ENCODE data around the gene UTP14C. TPM values are rescaled to one million over a fixed set of nuclear protein-coding genes. Genes with fewer than 3 reads are reported as not detected.
A peak's percentile ranks its signal among the peaks of the same experiment; 100 is the strongest.

Gene UTP14C
- total and polyA plus RNA-seq, 2 donors = 5.7 to 10.2 TPM

DNA sequence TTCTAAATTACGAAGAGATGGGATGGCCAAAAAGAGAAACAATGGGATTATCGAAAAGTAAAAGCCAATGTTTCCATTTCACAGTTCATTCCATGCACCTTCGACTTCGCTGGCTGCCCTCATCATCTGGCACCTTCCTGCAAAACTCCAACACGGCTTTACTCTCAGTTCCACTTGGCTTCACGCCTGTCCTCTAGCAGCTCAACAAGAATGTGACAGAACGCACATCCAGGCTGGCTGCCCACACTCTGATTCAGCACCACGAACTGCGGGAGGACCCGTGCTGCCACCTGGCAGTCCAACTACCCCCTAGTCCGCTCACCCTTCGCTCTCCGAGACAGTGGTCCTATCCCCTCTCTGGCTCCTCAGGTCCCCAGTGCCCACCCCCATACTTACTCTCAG, 25.0 kb upstream of the UTP14C start:
- no peak overlapping the region for H3K27ac ChIP-seq (ENCODE audit: low read depth in 1 of 2, low read length in 1 of 2)
- H3K36me3 ChIP-seq (ENCODE audit: control insufficient read depth in 2 of 2, insufficient read depth in 2 of 2, low read length in 1 of 2) = no peaks in the 10 kb centered on the region
- H3K4me1 ChIP-seq (ENCODE audit: control insufficient read depth in 2 of 2, insufficient read depth in 2 of 2, low read length in 2 of 2) = peaks cover 0 to 7% of the 10 kb centered on the region in 2 donors
- WGBS = 94% methylated on average over 13 of the region's 13 CpGs
- no peaks in the 10 kb centered on the region for H3K27me3 ChIP-seq (ENCODE audit: control insufficient read depth in 2 of 2, insufficient read depth in 1 of 2, low read length in 1 of 2)
- no peak for DNase-seq (ENCODE audit: low read depth in 6 of 9, low spot score in 9 of 9)
- H3K4me3 ChIP-seq (ENCODE audit: low read length in 2 of 2) = no peak overlapping the region
- H3K9me3 ChIP-seq (ENCODE audit: control insufficient read depth in 2 of 2, insufficient read depth in 1 of 2, low read length in 1 of 2) = no peaks in the 10 kb centered on the region

GRCh38 chr13:51999921-52000320, 24.6 kb upstream of the UTP14C start:
- Histone ChIP-seq H3K36me3 (ENCODE audit: control insufficient read depth in 2 of 2, insufficient read depth in 2 of 2, low read length in 1 of 2) (no peaks in the 10 kb centered on the region), H3K9me3 (ENCODE audit: control insufficient read depth in 2 of 2, insufficient read depth in 1 of 2, low read length in 1 of 2) (no peaks in the 10 kb centered on the region), H3K4me3 (ENCODE audit: low read length in 2 of 2) (no peak overlapping the region), H3K4me1 (ENCODE audit: control insufficient read depth in 2 of 2, insufficient read depth in 2 of 2, low read length in 2 of 2) (peaks cover 0 to 7% of the 10 kb centered on the region in 2 donors), H3K27ac (ENCODE audit: low read depth in 1 of 2, low read length in 1 of 2) (no peak overlapping the region), H3K27me3 (ENCODE audit: control insufficient read depth in 2 of 2, insufficient read depth in 1 of 2, low read length in 1 of 2) (no peaks in the 10 kb centered on the region)
- 92% methylated on average over 1 of the region's 1 CpG for WGBS
- no peak for DNase-seq (ENCODE audit: low read depth in 6 of 9, low spot score in 9 of 9)

DNA sequence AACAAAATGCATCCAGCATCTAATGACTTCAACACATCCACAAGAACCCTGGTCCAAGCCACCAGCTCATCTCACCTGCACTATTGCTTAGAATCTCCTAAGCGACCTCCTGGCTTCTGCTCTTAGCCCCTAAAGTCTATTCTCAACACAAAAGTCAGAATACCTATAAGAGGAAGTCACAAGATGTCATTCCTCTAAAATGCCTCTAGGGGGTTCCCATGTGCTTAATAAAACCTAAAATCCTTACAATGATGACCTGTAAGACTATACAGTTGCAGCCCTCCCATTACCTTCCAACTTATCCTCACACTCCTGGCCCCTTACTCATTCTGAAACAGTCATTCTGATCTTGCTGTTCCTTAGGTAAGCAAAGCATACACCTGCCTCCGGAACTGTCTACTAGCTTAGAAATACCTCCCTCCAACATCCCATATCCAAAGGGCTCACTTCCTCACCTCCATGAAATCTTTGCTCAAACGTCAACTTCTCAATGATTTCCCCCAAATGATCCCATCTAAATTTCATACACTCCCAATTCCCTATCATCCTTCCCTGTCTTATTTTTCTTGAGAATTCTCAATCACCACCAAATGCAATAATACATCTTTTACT, 23.3 kb upstream of the UTP14C start:
- Histone ChIP-seq H3K9me3 (ENCODE audit: control insufficient read depth in 2 of 2, insufficient read depth in 1 of 2, low read length in 1 of 2) (no peaks in the 10 kb centered on the region), H3K27me3 (ENCODE audit: control insufficient read depth in 2 of 2, insufficient read depth in 1 of 2, low read length in 1 of 2) (no peaks in the 10 kb centered on the region), H3K27ac (ENCODE audit: low read depth in 1 of 2, low read length in 1 of 2) (no peak overlapping the region), H3K36me3 (ENCODE audit: control insufficient read depth in 2 of 2, insufficient read depth in 2 of 2, low read length in 1 of 2) (no peaks in the 10 kb centered on the region), H3K4me1 (ENCODE audit: control insufficient read depth in 2 of 2, insufficient read depth in 2 of 2, low read length in 2 of 2) (peaks cover 0 to 7% of the 10 kb centered on the region in 2 donors), H3K4me3 (ENCODE audit: low read length in 2 of 2) (no peak overlapping the region)
- DNase-seq (ENCODE audit: low read depth in 6 of 9, low spot score in 9 of 9) = peak in 3 of 9 donors; percentile 13 to 50 (median 33)
- 69% methylated on average over 3 of the region's 3 CpGs for WGBS

DNA sequence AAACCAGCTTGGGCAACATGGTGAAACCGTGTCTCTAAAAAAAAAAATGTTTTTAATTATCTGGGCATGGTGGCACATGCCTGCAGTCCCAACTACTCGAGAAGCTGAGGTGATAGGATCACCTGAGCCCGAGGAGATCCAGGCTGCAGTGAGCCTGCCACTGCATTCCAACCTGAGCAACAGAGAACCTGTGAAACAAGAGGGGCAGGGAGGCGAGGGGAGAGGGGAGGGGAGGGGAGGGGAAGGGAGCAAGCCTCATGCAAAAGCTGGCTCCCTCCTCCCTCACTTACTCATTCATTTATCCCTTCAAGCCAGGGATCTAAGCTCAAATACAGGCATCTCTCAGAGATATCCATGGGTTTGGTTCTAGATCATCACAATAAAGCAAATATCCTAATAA, 22.1 kb upstream of the UTP14C start:
- H3K9me3 ChIP-seq (ENCODE audit: control insufficient read depth in 2 of 2, insufficient read depth in 1 of 2, low read length in 1 of 2) = no peaks in the 10 kb centered on the region
- H3K4me1 ChIP-seq (ENCODE audit: control insufficient read depth in 2 of 2, insufficient read depth in 2 of 2, low read length in 2 of 2) = peaks cover 0 to 7% of the 10 kb centered on the region in 2 donors
- H3K27me3 ChIP-seq (ENCODE audit: control insufficient read depth in 2 of 2, insufficient read depth in 1 of 2, low read length in 1 of 2) = no peaks in the 10 kb centered on the region
- no peak overlapping the region for H3K27ac ChIP-seq (ENCODE audit: low read depth in 1 of 2, low read length in 1 of 2)
- DNase-seq (ENCODE audit: low read depth in 6 of 9, low spot score in 9 of 9) = no peak
- no peaks in the 10 kb centered on the region for H3K36me3 ChIP-seq (ENCODE audit: control insufficient read depth in 2 of 2, insufficient read depth in 2 of 2, low read length in 1 of 2)
- no peak overlapping the region for H3K4me3 ChIP-seq (ENCODE audit: low read length in 2 of 2)
- WGBS = 94% methylated on average over 4 of the region's 4 CpGs

DNA sequence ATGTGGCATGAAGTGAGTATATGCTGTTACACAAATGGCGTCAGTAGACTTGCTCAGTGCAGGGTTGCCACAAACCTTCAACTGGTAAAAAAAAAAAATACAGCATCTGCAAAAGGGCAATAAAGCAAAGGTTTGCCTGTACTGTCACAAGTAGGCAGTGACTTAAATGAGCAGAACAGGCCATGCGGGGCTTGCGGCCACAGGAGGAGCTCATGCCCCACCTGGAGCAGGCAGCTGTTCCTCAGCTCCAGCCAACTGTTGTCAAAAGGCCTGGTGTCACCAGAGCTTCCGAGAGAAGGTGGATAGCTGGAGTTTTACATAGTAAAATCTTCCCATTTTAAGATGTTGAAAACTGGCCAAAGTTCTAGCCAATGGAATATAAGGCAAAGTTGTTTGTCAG, 20.9 kb upstream of the UTP14C start:
- 83% methylated on average over 4 of the region's 4 CpGs for WGBS

GRCh38 chr13:52004511-52005170, 19.9 kb upstream of the UTP14C start:
- H3K4me3 ChIP-seq (ENCODE audit: low read length in 2 of 2) = no peak overlapping the region
- no peaks in the 10 kb centered on the region for H3K4me1 ChIP-seq (ENCODE audit: control insufficient read depth in 2 of 2, insufficient read depth in 2 of 2, low read length in 2 of 2)
- H3K36me3 ChIP-seq (ENCODE audit: control insufficient read depth in 2 of 2, insufficient read depth in 2 of 2, low read length in 1 of 2) = no peaks in the 10 kb centered on the region
- WGBS = 94% methylated on average over 7 of the region's 7 CpGs
- no peaks in the 10 kb centered on the region for H3K9me3 ChIP-seq (ENCODE audit: control insufficient read depth in 2 of 2, insufficient read depth in 1 of 2, low read length in 1 of 2)
- no peak for DNase-seq (ENCODE audit: low read depth in 6 of 9, low spot score in 9 of 9)
- H3K27ac ChIP-seq (ENCODE audit: low read depth in 1 of 2, low read length in 1 of 2) = no peak overlapping the region
- peaks cover 4 to 18% of the 10 kb centered on the region in 2 donors for H3K27me3 ChIP-seq (ENCODE audit: control insufficient read depth in 2 of 2, insufficient read depth in 1 of 2, low read length in 1 of 2)

More for the DNA sequence above, 20.9 kb upstream of the UTP14C start:
- no peak overlapping the region for H3K27ac ChIP-seq (ENCODE audit: low read depth in 1 of 2, low read length in 1 of 2)
- peaks cover 0 to 7% of the 10 kb centered on the region in 2 donors for H3K4me1 ChIP-seq (ENCODE audit: control insufficient read depth in 2 of 2, insufficient read depth in 2 of 2, low read length in 2 of 2)
- DNase-seq (ENCODE audit: low read depth in 6 of 9, low spot score in 9 of 9) = no peak
- no peaks in the 10 kb centered on the region for H3K9me3 ChIP-seq (ENCODE audit: control insufficient read depth in 2 of 2, insufficient read depth in 1 of 2, low read length in 1 of 2)
- no peaks in the 10 kb centered on the region for H3K36me3 ChIP-seq (ENCODE audit: control insufficient read depth in 2 of 2, insufficient read depth in 2 of 2, low read length in 1 of 2)
- H3K27me3 ChIP-seq (ENCODE audit: control insufficient read depth in 2 of 2, insufficient read depth in 1 of 2, low read length in 1 of 2) = peaks cover 0 to 8% of the 10 kb centered on the region in 2 donors
- H3K4me3 ChIP-seq (ENCODE audit: low read length in 2 of 2) = no peak overlapping the region

- no peak overlapping the region for H3K4me3 ChIP-seq (ENCODE audit: low read length in 2 of 2)
- 96% methylated on average over 13 of the region's 13 CpGs for WGBS
- H3K36me3 ChIP-seq (ENCODE audit: control insufficient read depth in 2 of 2, insufficient read depth in 2 of 2, low read length in 1 of 2) = no peaks in the 10 kb centered on the region
- H3K27me3 ChIP-seq (ENCODE audit: control insufficient read depth in 2 of 2, insufficient read depth in 1 of 2, low read length in 1 of 2) = peaks cover 15 to 31% of the 10 kb centered on the region in 2 donors
- no peak overlapping the region for H3K27ac ChIP-seq (ENCODE audit: low read depth in 1 of 2, low read length in 1 of 2)
- peaks cover under 1 to 2% of the 10 kb centered on the region in 2 donors for H3K4me1 ChIP-seq (ENCODE audit: control insufficient read depth in 2 of 2, insufficient read depth in 2 of 2, low read length in 2 of 2)
- H3K9me3 ChIP-seq (ENCODE audit: control insufficient read depth in 2 of 2, insufficient read depth in 1 of 2, low read length in 1 of 2) = no peaks in the 10 kb centered on the region
- no peak for DNase-seq (ENCODE audit: low read depth in 6 of 9, low spot score in 9 of 9)
Observed at GRCh38 chr13:52005841-52006522, 18.5 kb upstream of the UTP14C start.

DNA sequence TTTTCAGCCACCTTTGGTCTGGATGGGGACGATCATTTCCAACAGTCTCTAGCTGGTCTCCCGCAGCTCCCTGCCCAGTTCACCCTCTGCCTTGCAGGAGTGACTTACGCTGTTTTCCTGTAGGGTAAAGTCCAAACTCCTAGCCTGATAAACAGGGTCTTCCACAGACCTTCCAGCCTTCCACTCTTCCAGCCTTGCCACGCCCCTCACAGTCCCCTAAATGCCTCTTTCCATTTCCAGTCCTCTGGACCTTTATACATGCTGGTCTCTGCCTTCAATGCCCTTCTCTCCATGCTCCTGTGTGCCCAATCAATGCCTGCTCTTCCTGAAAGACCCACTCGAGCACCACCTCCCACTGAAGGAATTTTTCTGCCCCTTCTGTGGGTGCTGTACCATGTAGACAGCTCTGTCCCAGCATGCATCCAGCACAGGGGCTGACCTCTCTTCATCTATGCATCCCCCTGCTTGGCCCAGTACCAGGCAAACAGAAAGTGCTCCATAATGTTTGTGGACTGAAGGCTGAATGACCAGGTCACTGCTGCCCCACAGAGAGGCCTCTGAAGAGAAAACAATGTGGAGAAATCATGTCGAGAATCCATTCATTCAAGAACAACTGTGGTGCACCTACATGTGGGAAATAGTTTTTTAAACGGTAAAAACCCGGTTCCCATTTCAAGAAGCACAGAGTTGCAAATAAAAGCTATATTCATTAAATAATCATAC, 17.8 kb upstream of the UTP14C start:
- peaks cover 21 to 38% of the 10 kb centered on the region in 2 donors for H3K27me3 ChIP-seq (ENCODE audit: control insufficient read depth in 2 of 2, insufficient read depth in 1 of 2, low read length in 1 of 2)
- 94% methylated on average over 8 of the region's 8 CpGs for WGBS
- H3K4me3 ChIP-seq (ENCODE audit: low read length in 2 of 2) = no peak overlapping the region
- H3K9me3 ChIP-seq (ENCODE audit: control insufficient read depth in 2 of 2, insufficient read depth in 1 of 2, low read length in 1 of 2) = no peaks in the 10 kb centered on the region
- DNase-seq (ENCODE audit: low read depth in 6 of 9, low spot score in 9 of 9) = no peak
- H3K27ac ChIP-seq (ENCODE audit: low read depth in 1 of 2, low read length in 1 of 2) = no peak overlapping the region
- H3K4me1 ChIP-seq (ENCODE audit: control insufficient read depth in 2 of 2, insufficient read depth in 2 of 2, low read length in 2 of 2) = peaks cover 2 to 8% of the 10 kb centered on the region in 2 donors
- no peaks in the 10 kb centered on the region for H3K36me3 ChIP-seq (ENCODE audit: control insufficient read depth in 2 of 2, insufficient read depth in 2 of 2, low read length in 1 of 2)

GRCh38 chr13:52009946-52010345, 14.5 kb upstream of the UTP14C start:
- H3K4me1 ChIP-seq (ENCODE audit: control insufficient read depth in 2 of 2, insufficient read depth in 2 of 2, low read length in 2 of 2) = peaks cover 2 to 8% of the 10 kb centered on the region in 2 donors
- H3K27me3 ChIP-seq (ENCODE audit: control insufficient read depth in 2 of 2, insufficient read depth in 1 of 2, low read length in 1 of 2) = peaks cover 21 to 41% of the 10 kb centered on the region in 2 donors
- H3K4me3 ChIP-seq (ENCODE audit: low read length in 2 of 2) = no peak overlapping the region
- 77% methylated on average over 6 of the region's 6 CpGs for WGBS
- no peak for DNase-seq (ENCODE audit: low read depth in 6 of 9, low spot score in 9 of 9)
- H3K36me3 ChIP-seq (ENCODE audit: control insufficient read depth in 2 of 2, insufficient read depth in 2 of 2, low read length in 1 of 2) = no peaks in the 10 kb centered on the region
- no peak overlapping the region for H3K27ac ChIP-seq (ENCODE audit: low read depth in 1 of 2, low read length in 1 of 2)
- H3K9me3 ChIP-seq (ENCODE audit: control insufficient read depth in 2 of 2, insufficient read depth in 1 of 2, low read length in 1 of 2) = no peaks in the 10 kb centered on the region

All from thymus (tissue), 11 donors.